ENCODE results near the gene ST3GAL4. TPM values are rescaled to one million over a fixed set of nuclear protein-coding genes. Genes with fewer than 3 reads are reported as not detected.

ST3GAL4 gene
- total and polyA plus RNA-seq, 2 of the 8 experiments (the other 6 are each of a cell fraction or from before 2014, with no cell fraction given): 15.6 to 20.0 TPM

- no peak for TF ChIP-seq CHD7 (IDR thresholded peaks at IDR 0.05; ENCODE audit: insufficient replicate concordance, low read length)
- TF ChIP-seq YY1 (IDR thresholded peaks at IDR 0.05; ENCODE audit: low read depth, low read length): no peak
- TF ChIP-seq FOSL1 (IDR thresholded peaks at IDR 0.05; ENCODE audit: insufficient read depth, low read depth, low read length): no peak
- TF ChIP-seq ATF3 (IDR thresholded peaks at IDR 0.05; ENCODE audit: insufficient read depth, low read depth, low read length): no peak
- TF ChIP-seq USF2 (IDR thresholded peaks at IDR 0.05; ENCODE audit: low read length): no peak
- TF ChIP-seq BCL11A (IDR thresholded peaks at IDR 0.05; ENCODE audit: low read depth in 2 of 2, low read length in 2 of 2): no peak
- no peak for TF ChIP-seq TEAD4 (IDR thresholded peaks at IDR 0.05; ENCODE audit: low read depth, low read length)
- TF ChIP-seq TAF7 (optimal IDR thresholded peaks at IDR 0.05; ENCODE audit: borderline replicate concordance, low read depth, low read length): no peak
- no peak for TF ChIP-seq MAFK (IDR thresholded peaks at IDR 0.05; ENCODE audit: low read depth, low read length)
Observed at GRCh38 chr11:126394036-126394435, 38.5 kb downstream of the ST3GAL4 start (continued).
